Activated CD4-positive, alpha-beta T cell treated with anti-CD3 and anti-CD28 coated beads, Interleukin-2, amount 10 ng/mL, durations not matched to agents 7 days and 5 days (primary cell): ENCODE measurements around the gene FLT3. TPM values are rescaled to one million over a fixed set of nuclear protein-coding genes. Genes with fewer than 3 reads are reported as not detected.

Experiments
- CTCF ChIA-PET: fragments of 350-600 bp; sonication (Branson Sonifier 250); formaldehyde crosslinking; loops from one replicate; lab custom pipeline; 2021; ENCODE audit warnings: antibody characterized with exemption; lab: Charles Lee
- POLR2A ChIA-PET: fragments of 350-600 bp; sonication (Branson Sonifier 250); formaldehyde crosslinking; loops from one replicate; lab custom pipeline; 2021; ENCODE audit warnings: antibody characterized with exemption; lab: Charles Lee
- DNase-seq: peaks from one replicate; pipeline ENCODE4 v3.0.0-alpha.2; 2020
- H3K27ac Mint-ChIP-seq: one replicate; pipeline ENCODE4 v1.8.0; 2021; ENCODE audit warnings: mild to moderate bottlenecking, moderate library complexity, mixed read lengths
- H3K27me3 Mint-ChIP-seq: one replicate; pipeline ENCODE4 v1.8.0; 2021; ENCODE audit warnings: mixed read lengths
- H3K36me3 Mint-ChIP-seq: one replicate; pipeline ENCODE4 v1.8.0; 2021; ENCODE audit warnings: low read depth, mixed read lengths
- H3K4me1 Mint-ChIP-seq: one replicate; pipeline ENCODE4 v1.8.0; 2021; ENCODE audit warnings: mixed read lengths
- H3K4me3 Mint-ChIP-seq: one replicate; pipeline ENCODE4 v1.8.0; 2021; ENCODE audit warnings: mild to moderate bottlenecking, moderate library complexity, mixed read lengths
- H3K9me3 Mint-ChIP-seq: one replicate; pipeline ENCODE4 v1.8.0; 2021; ENCODE audit warnings: mixed read lengths
- total RNA-seq, 2 experiments: library from RNA; stranded (reverse); gene quantifications; one replicate each; pipeline ENCODE4 v1.2.3, GENCODE V29; 2021

Gene FLT3
- total RNA-seq, 2 experiments from 2014 or later, result not detected

DNA sequence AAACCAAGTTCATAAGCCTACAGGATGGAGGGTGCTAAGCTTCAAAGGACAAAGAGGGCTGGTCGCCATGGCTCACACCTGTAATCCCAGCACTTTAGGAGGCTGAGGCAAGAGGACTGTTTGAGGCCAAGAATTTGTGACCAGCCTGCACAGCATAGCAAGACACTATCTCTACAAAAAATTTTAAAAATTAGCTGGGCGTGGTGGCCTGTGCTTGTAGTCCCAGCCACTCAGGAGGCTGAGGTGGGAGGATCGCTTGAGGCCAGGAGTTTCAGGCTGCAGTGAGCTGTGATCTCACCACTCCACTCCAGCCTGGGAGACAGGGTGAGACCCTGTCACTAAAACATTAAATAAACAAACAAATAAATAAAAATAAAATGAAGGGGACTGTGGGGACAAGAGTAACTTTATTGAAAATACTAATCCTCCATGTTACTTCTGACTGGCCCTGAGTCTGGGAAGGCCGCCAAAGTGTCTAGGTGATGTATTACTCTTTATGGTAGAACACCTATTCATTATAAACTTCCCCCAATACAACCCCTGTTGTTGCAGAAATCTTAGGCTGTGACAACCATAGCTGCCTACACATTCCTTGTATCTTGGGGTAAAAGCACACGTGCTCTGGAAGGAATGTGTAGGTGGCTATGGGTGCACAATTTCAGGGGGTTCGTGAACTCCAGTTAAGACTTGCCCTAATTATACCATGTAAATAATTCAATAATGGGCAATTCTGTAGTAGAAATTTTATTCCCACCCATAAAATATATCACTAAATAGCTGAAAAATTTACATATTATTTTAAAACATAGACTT lies 97.3 kb downstream of the FLT3 start:
- H3K36me3 Mint-ChIP-seq, result no peaks in the 10 kb centered on the region
- DNase-seq, result no peak
- H3K9me3 Mint-ChIP-seq, result no peaks in the 10 kb centered on the region
- CTCF ChIA-PET, result interaction anchor here (1.6 kb wide), 1 partner anchor 11 kb away, joined by 3 read pairs; no protein-coding TSS in a partner anchor
- H3K27ac Mint-ChIP-seq, result no peak overlapping the region
- POLR2A ChIA-PET, result interaction anchor here (0.6 kb wide), 1 partner anchor 55 kb away, joined by 3 read pairs; no protein-coding TSS in a partner anchor
- H3K4me1 Mint-ChIP-seq, result peaks cover 2% of the 10 kb centered on the region
- no peaks in the 10 kb centered on the region for H3K27me3 Mint-ChIP-seq
- no peak overlapping the region for H3K4me3 Mint-ChIP-seq

GRCh38 chr13:28001837-28002473 lies 98.4 kb downstream of the FLT3 start:
- Mint-ChIP-seq H3K4me3 (no peak overlapping the region), H3K4me1 (peaks cover 3% of the 10 kb centered on the region), H3K27me3 (no peaks in the 10 kb centered on the region), H3K9me3 (no peaks in the 10 kb centered on the region), H3K36me3 (no peaks in the 10 kb centered on the region), H3K27ac (no peak overlapping the region)
- DNase-seq, result no peak
- ChIA-PET POLR2A (no interaction called here), CTCF (interaction anchor here (1.6 kb wide), 1 partner anchor 12 kb away, joined by 3 read pairs; no protein-coding TSS in a partner anchor)

GRCh38 chr13:28001049-28001448 lies 99.3 kb downstream of the FLT3 start:
- POLR2A ChIA-PET, result no interaction called here
- H3K27me3 Mint-ChIP-seq, result no peaks in the 10 kb centered on the region
- H3K4me3 Mint-ChIP-seq, result no peak overlapping the region
- H3K36me3 Mint-ChIP-seq, result no peaks in the 10 kb centered on the region
- no peaks in the 10 kb centered on the region for H3K9me3 Mint-ChIP-seq
- CTCF ChIA-PET, result no interaction called here
- H3K27ac Mint-ChIP-seq, result no peak overlapping the region
- no peak for DNase-seq
- peaks cover 3% of the 10 kb centered on the region for H3K4me1 Mint-ChIP-seq

DNA sequence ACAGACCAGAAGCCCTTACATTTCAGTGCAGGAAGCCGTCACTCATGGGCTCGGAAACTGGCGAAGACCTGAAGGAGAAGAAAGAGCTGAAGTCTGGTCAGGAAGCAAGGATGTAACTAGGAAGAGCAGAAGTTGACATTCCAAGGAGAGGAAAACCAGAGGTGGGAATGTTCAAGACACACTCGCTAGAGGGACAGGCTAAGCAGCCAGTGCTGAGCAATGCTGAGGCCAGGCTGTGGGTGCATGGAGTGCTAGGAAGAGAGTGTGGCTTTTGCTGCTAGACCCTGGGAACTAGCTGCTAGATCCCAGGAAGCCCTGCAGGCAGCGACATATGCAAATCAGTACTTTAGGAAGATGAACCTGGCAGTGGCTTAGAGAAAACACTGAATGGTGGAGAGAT lies 99.8 kb downstream of the FLT3 start:
- no peaks in the 10 kb centered on the region for H3K27me3 Mint-ChIP-seq
- DNase-seq, result no peak
- ChIA-PET CTCF (no interaction called here), POLR2A (no interaction called here)
- peaks cover 3% of the 10 kb centered on the region for H3K4me1 Mint-ChIP-seq
- no peak overlapping the region for H3K27ac Mint-ChIP-seq
- no peak overlapping the region for H3K4me3 Mint-ChIP-seq
- H3K36me3 Mint-ChIP-seq, result no peaks in the 10 kb centered on the region
- H3K9me3 Mint-ChIP-seq, result no peaks in the 10 kb centered on the region

GRCh38 chr13:27997904-27998522 lies 102.4 kb downstream of the FLT3 start:
- no peaks in the 10 kb centered on the region for H3K36me3 Mint-ChIP-seq
- DNase-seq, result peak; percentile 37
- H3K27ac Mint-ChIP-seq, result no peak overlapping the region
- POLR2A ChIA-PET, result no interaction called here
- H3K4me1 Mint-ChIP-seq, result peaks cover 3% of the 10 kb centered on the region
- CTCF ChIA-PET, result interaction anchor here (0.9 kb wide), 1 partner anchor 167 kb away, joined by 4 read pairs; no protein-coding TSS in a partner anchor
- no peak overlapping the region for H3K4me3 Mint-ChIP-seq
- no peaks in the 10 kb centered on the region for H3K27me3 Mint-ChIP-seq
- no peaks in the 10 kb centered on the region for H3K9me3 Mint-ChIP-seq

DNA sequence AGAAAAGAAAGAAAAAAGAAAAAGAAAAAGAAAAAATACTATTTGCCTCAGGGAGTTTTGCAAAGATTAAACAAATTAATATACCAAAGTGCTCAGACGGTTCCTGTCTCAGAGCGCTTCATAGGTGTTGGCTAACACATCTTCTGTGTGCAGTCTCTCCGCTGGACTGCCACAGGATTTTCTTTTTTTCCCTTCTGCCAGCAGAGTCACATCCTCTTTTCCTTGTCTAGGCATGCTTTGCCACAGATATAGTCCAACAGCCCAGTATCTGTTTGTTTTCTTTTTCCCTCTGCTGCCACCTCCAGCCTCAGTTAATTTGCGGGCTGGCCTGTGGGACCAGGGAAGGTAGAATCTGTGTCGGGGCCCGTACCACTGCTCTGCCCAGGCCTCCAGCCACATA lies 108.5 kb downstream of the FLT3 start:
- H3K36me3 Mint-ChIP-seq, result no peaks in the 10 kb centered on the region
- H3K4me3 Mint-ChIP-seq, result no peak overlapping the region
- H3K27ac Mint-ChIP-seq, result no peak overlapping the region
- ChIA-PET POLR2A (no interaction called here), CTCF (no interaction called here)
- DNase-seq, result no peak
- H3K4me1 Mint-ChIP-seq, result no peaks in the 10 kb centered on the region
- no peaks in the 10 kb centered on the region for H3K9me3 Mint-ChIP-seq
- H3K27me3 Mint-ChIP-seq, result no peaks in the 10 kb centered on the region

DNA sequence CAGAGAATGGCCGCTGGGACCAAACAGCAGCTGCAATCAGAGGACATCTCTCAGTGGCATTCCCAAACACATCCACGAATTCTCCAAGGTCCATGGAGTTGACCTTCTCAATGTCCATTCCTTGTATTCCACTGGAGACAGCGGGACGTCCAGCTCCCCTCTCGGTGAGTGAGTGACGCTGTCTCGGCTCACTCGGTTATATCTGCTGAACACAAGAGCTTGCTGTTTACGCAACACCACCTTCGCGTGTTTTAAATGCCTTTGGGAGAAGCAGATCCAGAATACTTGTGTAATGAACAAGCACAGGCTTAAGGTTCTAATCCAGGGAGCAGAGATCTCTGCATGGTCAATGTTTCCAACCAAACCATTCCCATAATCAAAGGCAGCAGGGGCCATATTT lies 111.9 kb downstream of the FLT3 start, which contains the start of gene URAD:
TSS of gene URAD (minus strand) at position 174 of the 400 bp plus-strand sequence. CDS start at position 118, 56 bp downstream.
- no peak for DNase-seq
- Mint-ChIP-seq H3K27ac (no peak within 1 kb of the TSS), H3K27me3 (peaks cover 3% of the 10 kb centered on the region), H3K9me3 (no peaks in the 10 kb centered on the region), H3K4me1 (no peaks in the 10 kb centered on the region), H3K36me3 (no peaks in the 10 kb centered on the region), H3K4me3 (no peak within 1 kb of the TSS)
- CTCF ChIA-PET, result no interaction called here
- POLR2A ChIA-PET, result no interaction called here

DNA sequence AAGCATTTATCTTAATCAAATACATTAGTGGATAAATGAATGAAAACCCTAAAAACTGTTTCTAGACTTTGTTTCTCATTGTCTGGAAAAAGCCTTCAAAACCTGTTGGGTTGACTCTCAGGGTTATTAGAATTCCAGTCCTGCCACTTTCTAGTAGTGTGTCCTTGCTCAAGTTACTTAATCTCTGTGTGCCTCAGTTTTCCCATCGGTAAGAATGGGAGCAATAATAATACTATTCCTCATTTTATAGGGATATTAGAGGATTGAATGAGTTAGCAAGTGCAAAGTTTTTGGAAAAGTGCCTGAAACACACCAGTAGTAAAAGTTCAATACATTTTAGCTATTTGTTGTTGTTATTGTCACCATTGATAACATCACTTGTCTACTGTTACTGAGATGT lies 114.8 kb downstream of the FLT3 start:
- CTCF ChIA-PET, result interaction anchor here (1.9 kb wide), 1 partner anchor 623 kb away, joined by 4 read pairs; no protein-coding TSS in a partner anchor
- no peaks in the 10 kb centered on the region for H3K4me1 Mint-ChIP-seq
- peaks cover 26% of the 10 kb centered on the region for H3K27me3 Mint-ChIP-seq
- H3K36me3 Mint-ChIP-seq, result no peaks in the 10 kb centered on the region
- POLR2A ChIA-PET, result no interaction called here
- no peak overlapping the region for H3K4me3 Mint-ChIP-seq
- no peak overlapping the region for H3K27ac Mint-ChIP-seq
- no peak for DNase-seq
- H3K9me3 Mint-ChIP-seq, result no peaks in the 10 kb centered on the region

DNA sequence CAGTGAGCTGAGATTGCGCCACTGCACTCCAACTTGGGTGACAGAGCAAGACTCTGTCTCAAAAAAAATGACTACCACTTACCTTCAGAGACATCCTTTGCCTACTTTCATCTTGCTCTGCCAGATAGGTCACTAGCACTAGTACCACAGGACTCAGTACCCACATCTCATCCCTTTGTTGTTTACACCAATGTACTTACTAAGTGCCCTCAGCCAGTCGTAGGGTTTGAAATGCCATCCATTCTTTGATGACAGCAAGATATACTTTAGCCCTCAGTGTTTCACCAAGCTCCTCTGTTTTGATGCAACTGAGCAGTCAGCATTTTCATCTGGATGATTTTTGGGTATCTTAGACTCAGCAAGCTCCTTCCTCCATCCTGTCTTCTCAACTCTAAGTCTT lies 118.0 kb downstream of the FLT3 start:
- Mint-ChIP-seq H3K27me3 (peaks cover 48% of the 10 kb centered on the region), H3K9me3 (no peaks in the 10 kb centered on the region), H3K27ac (no peak overlapping the region), H3K36me3 (no peaks in the 10 kb centered on the region), H3K4me3 (no peak overlapping the region), H3K4me1 (peaks cover 7% of the 10 kb centered on the region)
- DNase-seq, result no peak
- ChIA-PET POLR2A (no interaction called here), CTCF (interaction anchor here (0.7 kb wide), 1 partner anchor 77 kb away, joined by 3 read pairs; no protein-coding TSS in a partner anchor)

GRCh38 chr13:27981006-27981708 lies 119.2 kb downstream of the FLT3 start:
- no peaks in the 10 kb centered on the region for H3K36me3 Mint-ChIP-seq
- POLR2A ChIA-PET, result no interaction called here
- H3K27me3 Mint-ChIP-seq, result peaks cover 61% of the 10 kb centered on the region
- no peak overlapping the region for H3K27ac Mint-ChIP-seq
- no peak overlapping the region for H3K4me3 Mint-ChIP-seq
- no peaks in the 10 kb centered on the region for H3K9me3 Mint-ChIP-seq
- CTCF ChIA-PET, result no interaction called here
- H3K4me1 Mint-ChIP-seq, result peaks cover 7% of the 10 kb centered on the region
- no peak for DNase-seq

- DNase-seq, result no peak
- Mint-ChIP-seq H3K27me3 (peaks cover 68% of the 10 kb centered on the region), H3K9me3 (no peaks in the 10 kb centered on the region), H3K4me3 (no peak overlapping the region), H3K36me3 (no peaks in the 10 kb centered on the region), H3K27ac (no peak overlapping the region), H3K4me1 (peaks cover 9% of the 10 kb centered on the region)
- CTCF ChIA-PET, result no interaction called here
- POLR2A ChIA-PET, result no interaction called here
Observed at GRCh38 chr13:27980280-27980998, 119.9 kb downstream of the FLT3 start.

DNA sequence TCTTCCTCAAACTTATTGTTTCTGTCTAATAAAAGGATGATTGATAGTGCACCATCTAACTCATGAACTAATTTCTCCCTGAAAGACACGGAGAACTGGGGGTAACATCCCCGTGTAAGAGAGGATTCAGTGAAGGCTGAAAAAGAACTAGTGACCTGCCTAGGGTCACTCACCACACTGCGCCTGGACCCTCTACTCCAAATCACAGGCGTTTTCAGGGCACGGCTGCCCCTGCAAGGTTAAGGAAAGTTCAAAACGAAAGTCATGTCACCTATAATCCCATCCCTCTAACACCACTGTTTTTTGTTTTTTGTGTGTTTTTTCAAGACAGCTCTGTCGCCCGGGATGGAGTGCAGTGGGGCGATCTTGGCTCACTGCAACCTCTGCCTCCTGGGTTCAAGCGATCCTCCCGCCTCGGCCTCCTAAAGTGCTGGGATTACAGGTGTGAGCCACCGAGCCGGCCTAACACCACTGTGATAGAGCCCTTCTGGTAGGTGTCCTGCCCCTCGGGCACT lies 120.6 kb downstream of the FLT3 start:
- ChIA-PET POLR2A (no interaction called here), CTCF (no interaction called here)
- no peak for DNase-seq
- H3K4me1 Mint-ChIP-seq, result peaks cover 9% of the 10 kb centered on the region
- H3K27ac Mint-ChIP-seq, result no peak overlapping the region
- no peak overlapping the region for H3K4me3 Mint-ChIP-seq
- H3K9me3 Mint-ChIP-seq, result no peaks in the 10 kb centered on the region
- H3K36me3 Mint-ChIP-seq, result no peaks in the 10 kb centered on the region
- peaks cover 74% of the 10 kb centered on the region for H3K27me3 Mint-ChIP-seq
